GM12875 (cell line): ENCODE data around the gene GNG12.
"Not testable (repeated sequence)": the region's sequence is repeated elsewhere in the genome, so short reads cannot be mapped to it uniquely, and the experiment has no call there.

Experiments
- H3K4me3 ChIP-seq: one replicate; pipeline ENCODE4 v1.5.1; 2011; ENCODE audit warnings: low read depth, low read length, control low read depth
- CTCF ChIP-seq: IDR thresholded peaks from 2 replicates; pipeline ENCODE4 v1.5.1; 2011; ENCODE audit warnings: low read depth, mild to moderate bottlenecking, control low read depth, inconsistent platforms, low read length, moderate library complexity, borderline replicate concordance; ENCODE audit not compliant: insufficient read depth

The GNG12 gene

GRCh38 chr1:67674260-67675011 lies 158.8 kb downstream of the GNG12 start:
- TF ChIP-seq CTCF, result no peak
- H3K4me3 ChIP-seq, result no peak overlapping the region

DNA sequence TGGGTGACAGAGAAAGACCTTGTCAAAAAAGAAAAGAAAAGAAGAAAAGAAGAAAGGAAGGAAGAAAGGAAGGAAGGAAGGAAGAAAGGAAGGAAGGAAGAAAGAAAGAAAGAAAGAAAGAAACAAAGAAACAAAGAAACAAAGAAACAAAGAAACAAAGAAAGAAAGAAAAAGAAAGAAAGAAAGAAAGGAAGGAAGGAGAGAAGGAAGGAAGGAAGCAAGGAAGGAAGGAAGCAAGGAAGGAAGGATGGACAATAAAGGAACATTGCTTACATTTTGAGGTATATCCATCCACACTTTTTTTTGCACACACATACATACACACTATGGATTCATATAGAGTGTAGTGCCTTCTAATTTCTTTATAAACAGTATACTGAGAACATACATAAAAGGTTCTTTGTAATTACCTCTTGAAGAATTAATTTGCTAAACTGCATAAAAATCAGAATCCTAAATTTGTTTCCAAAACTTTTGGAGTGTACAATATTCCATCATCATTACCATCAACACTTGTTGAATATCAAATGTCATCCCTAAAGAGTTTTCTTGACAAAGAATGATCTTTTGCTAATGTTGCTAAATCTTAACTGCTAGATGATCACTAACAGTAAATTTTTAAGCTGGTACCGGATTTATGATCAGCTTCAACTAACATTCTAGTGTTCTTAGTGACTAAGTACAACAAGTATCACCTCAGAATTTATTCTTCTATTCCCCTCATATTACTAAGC lies 159.6 kb downstream of the GNG12 start:
- no peak for TF ChIP-seq CTCF
- H3K4me3 ChIP-seq, result no peak overlapping the region

DNA sequence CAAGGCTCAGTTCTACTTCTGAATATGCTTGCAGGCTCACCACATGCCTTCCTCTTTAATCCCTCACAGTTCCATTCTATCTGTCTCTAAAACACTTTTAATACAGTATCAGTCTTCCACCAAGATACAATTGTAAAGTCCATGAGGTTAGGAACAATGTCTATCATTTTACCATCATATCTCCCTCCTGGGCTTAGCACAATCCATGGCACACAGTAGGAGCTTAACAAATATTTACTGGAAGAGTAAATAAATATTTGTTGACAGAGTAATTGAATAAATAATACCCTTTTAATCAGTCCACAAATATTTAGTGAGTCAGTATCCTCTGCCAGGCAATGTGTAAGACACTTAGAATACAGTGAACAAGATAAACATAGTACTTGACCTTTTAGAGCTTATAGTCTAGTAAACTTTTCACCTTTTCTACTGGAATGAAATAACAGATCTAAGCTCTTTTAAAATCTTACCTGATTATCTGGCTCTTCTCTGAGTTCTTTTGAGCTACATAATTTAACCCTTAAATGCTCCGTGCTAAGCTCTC lies 160.9 kb downstream of the GNG12 start:
- H3K4me3 ChIP-seq, result no peak overlapping the region
- TF ChIP-seq CTCF, result no peak

GRCh38 chr1:67668660-67669059 lies 164.6 kb downstream of the GNG12 start:
- no peak for TF ChIP-seq CTCF
- no peak overlapping the region for H3K4me3 ChIP-seq

- no peak overlapping the region for H3K4me3 ChIP-seq
- no peak for TF ChIP-seq CTCF
Observed at GRCh38 chr1:67666636-67667035, 166.6 kb downstream of the GNG12 start.

DNA sequence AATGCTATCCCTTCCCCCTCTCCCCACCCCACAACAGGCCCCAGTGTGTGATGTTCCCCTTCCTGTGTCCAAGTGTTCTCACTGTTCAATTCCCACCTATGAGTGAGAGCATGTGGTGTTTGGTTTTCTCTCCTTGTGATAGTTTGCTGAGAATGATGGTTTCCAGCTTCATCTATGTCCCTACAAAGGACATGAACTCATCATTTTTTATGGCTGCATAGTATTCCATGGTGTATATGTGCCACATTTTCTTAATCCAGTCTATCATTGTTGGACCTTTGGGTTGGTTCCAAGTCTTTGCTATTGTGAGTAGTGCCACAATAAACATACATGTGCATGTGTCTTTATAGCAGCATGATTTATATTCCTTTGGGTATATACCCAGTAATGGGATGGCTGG lies 168.0 kb downstream of the GNG12 start:
- H3K4me3 ChIP-seq, result not testable (repeated sequence)

DNA sequence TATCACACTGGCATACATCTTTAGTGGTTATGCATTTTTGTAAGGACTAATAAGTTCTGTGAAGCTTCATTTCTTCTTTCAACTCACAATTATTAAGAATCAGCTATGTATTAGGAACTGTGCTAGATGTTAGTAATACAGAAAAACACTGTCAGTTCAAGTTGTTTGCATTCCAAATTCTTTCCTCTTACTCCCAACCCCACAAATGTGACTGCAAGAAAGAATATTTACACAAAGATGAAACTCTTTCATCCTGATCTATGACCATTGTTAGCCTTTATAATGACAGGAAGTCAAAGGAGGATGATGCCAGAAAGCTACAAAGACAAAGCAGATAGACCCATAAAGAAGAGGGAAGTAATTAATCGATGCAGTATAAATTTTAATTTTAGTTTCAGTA lies 169.2 kb downstream of the GNG12 start:
- H3K4me3 ChIP-seq, result no peak overlapping the region
- TF ChIP-seq CTCF, result no peak
